Sigmoid colon (tissue), 7 donors: ENCODE measurements around the gene CEP250. TPM values are rescaled to one million over a fixed set of nuclear protein-coding genes. Genes with fewer than 3 reads are reported as not detected.

Source experiments
- DNase-seq: peaks from one replicate; pipeline ENCODE4 v3.0.0-alpha.2; 2019
- H3K27ac ChIP-seq, 4 donors: fragments of 200-600 bp; sonication (generic); one replicate each; pipeline ENCODE4 v1.5.1; 2016 to 2019; ENCODE audit warnings: mild to moderate bottlenecking in 1 of 4
- H3K27me3 ChIP-seq, 3 donors: fragments of 200-600 bp; sonication (generic); one replicate each; pipeline ENCODE4 v1.5.1; 2019; ENCODE audit warnings: mild to moderate bottlenecking in 1 of 3
- H3K36me3 ChIP-seq, 4 donors: fragments of 200-600 bp; sonication (generic); one replicate each; pipeline ENCODE4 v1.5.1; 2016 to 2019
- H3K4me1 ChIP-seq, 4 donors: fragments of 200-600 bp; sonication (generic); one replicate each; pipeline ENCODE4 v1.5.1; 2017 to 2019
- H3K4me3 ChIP-seq, 4 donors: fragments of 200-600 bp; sonication (generic); one replicate each; pipeline ENCODE4 v1.5.1; 2017 to 2019; ENCODE audit warnings: mild to moderate bottlenecking in 2 of 4, moderate library complexity in 1 of 4
- H3K9me3 ChIP-seq, 4 donors: fragments of 200-600 bp in 3 of 4; sonication (generic) in 3 of 4; one replicate each; pipeline versions ENCODE4 v1.5.1 to v1.6.1; 2013 to 2019
- EP300 ChIP-seq, 4 donors: sonication (generic); formaldehyde crosslinking; IDR thresholded peaks; one replicate each; pipeline ENCODE4 v1.6.1; 2017; ENCODE audit warnings: antibody characterized with exemption in 4 of 4
- POLR2A ChIP-seq, 2 donors: fragments of 450-650 bp; IDR thresholded peaks; one replicate each; pipeline ENCODE4 v1.6.1; 2016; ENCODE audit warnings: antibody characterized with exemption in 2 of 2, mild to moderate bottlenecking in 2 of 2, moderate library complexity in 2 of 2
- POLR2AphosphoS5 ChIP-seq, 4 donors: sonication (generic); formaldehyde crosslinking; IDR thresholded peaks; one replicate each; pipeline ENCODE4 v1.6.1; 2017; ENCODE audit warnings: antibody characterized with exemption in 4 of 4
- WGBS, 2 donors: extraction: QIAGEN DNeasy Blood & Tissue Kit; methylation state at CpG; one replicate each; pipeline ENCODE4 v1.1.7; 2013; 5-methylcytosine and 5-hydroxymethylcytosine counted together
- intact Hi-C: fragments of 100-400 bp; cut with DNase I; formaldehyde crosslinking; loops from one replicate; pipeline ENCODE4 v1.15.1; 2023
- polyA plus RNA-seq, 3 donors: library from polyadenylated mRNA; stranded (reverse); fragments of 200-250 nt; gene quantifications; one replicate each; pipeline ENCODE4 v1.2.3, GENCODE V29; 2013
- total RNA-seq, 4 donors: library from RNA; depleted of rRNA; stranded (reverse); fragments of >200 nt; gene quantifications; one replicate each; pipeline ENCODE4 v1.1.0, GENCODE V29; 2016
- TF ChIP-seq, protein P1 (sequence below), 4 experiments: fragments of 450-650 bp in 3 of 4; fragments of 200-600 bp in 1 of 4; IDR thresholded peaks; one replicate each; pipeline ENCODE4 v1.5.1; 2016 to 2019; ENCODE audit warnings: antibody characterized with exemption in 4 of 4, mild to moderate bottlenecking in 3 of 4, moderate library complexity in 2 of 4
- donor health status: healthy with polysubstance abuse.
- donor health status: Bipolar disorder and iron deficiency.
- donor health status: healthy.

CEP250 gene
- total and polyA plus RNA-seq, 7 donors = 6.6 to 35.2 (median 16.4) TPM

DNA sequence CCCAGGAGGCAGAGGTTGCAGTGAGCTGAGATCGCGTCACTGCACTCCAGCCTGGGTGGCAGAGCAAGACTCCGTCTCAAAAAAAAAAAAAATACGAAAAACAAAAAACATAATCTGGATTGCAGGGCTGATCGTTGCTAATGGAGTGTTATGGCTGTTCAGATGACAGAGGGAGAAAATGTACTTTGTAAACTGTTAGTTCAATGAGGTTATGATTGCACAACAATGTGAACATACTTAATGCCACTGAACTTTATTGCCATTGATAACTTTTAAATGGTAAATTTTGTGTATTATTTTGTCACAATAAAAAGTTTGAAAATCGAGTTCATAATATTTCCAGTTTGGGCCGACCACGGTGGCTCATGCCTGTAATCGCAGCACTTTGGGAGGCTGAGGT, 63.6 kb downstream of the CEP250 start:
- intact Hi-C loops = no loop called here
- 90 to 91% methylated on average over 9 of the region's 9 CpGs for WGBS, 2 donors
- H3K4me1 ChIP-seq = peaks cover 0 to 9% (median 0%) of the 10 kb centered on the region in 4 donors
- no peak overlapping the region for H3K27ac ChIP-seq
- H3K27me3 ChIP-seq = no peaks in the 10 kb centered on the region
- H3K9me3 ChIP-seq = no peaks in the 10 kb centered on the region
- TF ChIP-seq EP300 (IDR thresholded peaks at IDR 0.05) (no peak), POLR2AphosphoS5 (IDR thresholded peaks at IDR 0.05) (no peak), POLR2A (IDR thresholded peaks at IDR 0.05) (no peak)
- TF ChIP-seq, protein P1, sequence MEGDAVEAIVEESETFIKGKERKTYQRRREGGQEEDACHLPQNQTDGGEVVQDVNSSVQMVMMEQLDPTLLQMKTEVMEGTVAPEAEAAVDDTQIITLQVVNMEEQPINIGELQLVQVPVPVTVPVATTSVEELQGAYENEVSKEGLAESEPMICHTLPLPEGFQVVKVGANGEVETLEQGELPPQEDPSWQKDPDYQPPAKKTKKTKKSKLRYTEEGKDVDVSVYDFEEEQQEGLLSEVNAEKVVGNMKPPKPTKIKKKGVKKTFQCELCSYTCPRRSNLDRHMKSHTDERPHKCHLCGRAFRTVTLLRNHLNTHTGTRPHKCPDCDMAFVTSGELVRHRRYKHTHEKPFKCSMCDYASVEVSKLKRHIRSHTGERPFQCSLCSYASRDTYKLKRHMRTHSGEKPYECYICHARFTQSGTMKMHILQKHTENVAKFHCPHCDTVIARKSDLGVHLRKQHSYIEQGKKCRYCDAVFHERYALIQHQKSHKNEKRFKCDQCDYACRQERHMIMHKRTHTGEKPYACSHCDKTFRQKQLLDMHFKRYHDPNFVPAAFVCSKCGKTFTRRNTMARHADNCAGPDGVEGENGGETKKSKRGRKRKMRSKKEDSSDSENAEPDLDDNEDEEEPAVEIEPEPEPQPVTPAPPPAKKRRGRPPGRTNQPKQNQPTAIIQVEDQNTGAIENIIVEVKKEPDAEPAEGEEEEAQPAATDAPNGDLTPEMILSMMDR (IDR thresholded peaks at IDR 0.05) = no peak
- DNase-seq = no peak
- no peak overlapping the region for H3K4me3 ChIP-seq
- H3K36me3 ChIP-seq = no peaks in the 10 kb centered on the region

DNA sequence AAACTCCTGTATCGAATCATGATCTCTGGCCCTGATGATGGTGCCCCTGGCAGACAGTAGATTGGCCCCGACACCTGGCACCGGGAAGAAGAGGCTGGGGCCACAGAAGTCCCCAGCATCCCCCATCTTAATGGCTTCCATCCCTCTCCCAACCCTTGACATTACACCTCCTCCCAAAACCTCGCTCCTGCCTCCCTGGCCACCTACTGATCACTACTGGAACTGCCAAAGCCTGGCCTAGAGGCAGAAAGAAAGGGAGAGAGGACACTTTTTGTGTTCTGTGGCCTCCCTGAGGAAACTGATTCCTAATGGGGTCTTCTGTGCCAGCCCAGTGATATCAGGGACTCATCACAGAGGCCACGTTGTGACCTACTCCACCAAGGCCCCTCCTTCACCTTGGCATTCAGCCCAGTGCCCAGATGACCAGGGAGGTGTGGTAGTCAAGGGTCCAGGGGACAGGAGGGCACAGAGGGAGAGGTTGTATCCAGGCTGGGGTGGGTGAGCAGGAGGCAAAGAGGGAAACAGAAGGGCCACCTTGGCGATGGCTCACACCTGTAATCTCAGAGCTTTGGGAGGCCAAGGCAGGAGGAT, 68.0 kb downstream of the CEP250 start:
- 74 to 79% methylated on average over 6 of the region's 6 CpGs for whole genome bisulfite sequencing, 2 donors
- Histone ChIP-seq H3K36me3 (no peaks in the 10 kb centered on the region), H3K9me3 (no peaks in the 10 kb centered on the region), H3K4me3 (no peak overlapping the region), H3K27me3 (no peaks in the 10 kb centered on the region), H3K27ac (no peak overlapping the region), H3K4me1 (no peaks in the 10 kb centered on the region)
- TF ChIP-seq EP300 (IDR thresholded peaks at IDR 0.05) (no peak), POLR2A (IDR thresholded peaks at IDR 0.05) (no peak), POLR2AphosphoS5 (IDR thresholded peaks at IDR 0.05) (no peak)
- TF ChIP-seq, protein P1 (IDR thresholded peaks at IDR 0.05) = no peak
- intact Hi-C loops = no loop called here
- no peak for DNase-seq

DNA sequence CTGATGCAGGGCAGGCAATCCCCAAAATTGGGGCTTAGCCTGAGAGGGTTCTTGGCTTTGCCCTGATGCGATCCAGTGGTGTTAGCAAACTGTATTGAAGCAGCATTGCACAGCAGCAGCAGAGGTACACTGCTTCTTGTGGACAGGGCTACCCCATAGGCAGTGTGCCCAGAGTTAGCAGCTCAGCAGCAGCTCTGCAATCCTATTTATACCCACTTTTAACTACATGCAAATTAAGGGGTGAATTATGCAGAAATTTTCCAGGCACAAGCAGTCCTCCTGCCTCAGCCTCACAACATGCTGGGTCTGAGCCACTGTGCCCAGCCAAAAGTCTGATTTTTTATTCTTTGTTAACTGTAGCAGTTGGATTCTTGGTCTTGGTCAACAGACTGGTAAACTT, 70.2 kb downstream of the CEP250 start:
- Histone ChIP-seq H3K4me1 (no peaks in the 10 kb centered on the region), H3K9me3 (no peaks in the 10 kb centered on the region), H3K27ac (no peak overlapping the region), H3K4me3 (no peak overlapping the region), H3K27me3 (no peaks in the 10 kb centered on the region), H3K36me3 (no peaks in the 10 kb centered on the region)
- TF ChIP-seq POLR2A (IDR thresholded peaks at IDR 0.05) = no peak
- TF ChIP-seq EP300 (IDR thresholded peaks at IDR 0.05) = no peak
- TF ChIP-seq POLR2AphosphoS5 (IDR thresholded peaks at IDR 0.05) = no peak
- TF ChIP-seq, protein P1 (IDR thresholded peaks at IDR 0.05) = no peak
- no peak for DNase-seq
- intact Hi-C loops = no loop called here
- 95 to 96% methylated on average over 1 of the region's 1 CpG for WGBS, 2 donors

DNA sequence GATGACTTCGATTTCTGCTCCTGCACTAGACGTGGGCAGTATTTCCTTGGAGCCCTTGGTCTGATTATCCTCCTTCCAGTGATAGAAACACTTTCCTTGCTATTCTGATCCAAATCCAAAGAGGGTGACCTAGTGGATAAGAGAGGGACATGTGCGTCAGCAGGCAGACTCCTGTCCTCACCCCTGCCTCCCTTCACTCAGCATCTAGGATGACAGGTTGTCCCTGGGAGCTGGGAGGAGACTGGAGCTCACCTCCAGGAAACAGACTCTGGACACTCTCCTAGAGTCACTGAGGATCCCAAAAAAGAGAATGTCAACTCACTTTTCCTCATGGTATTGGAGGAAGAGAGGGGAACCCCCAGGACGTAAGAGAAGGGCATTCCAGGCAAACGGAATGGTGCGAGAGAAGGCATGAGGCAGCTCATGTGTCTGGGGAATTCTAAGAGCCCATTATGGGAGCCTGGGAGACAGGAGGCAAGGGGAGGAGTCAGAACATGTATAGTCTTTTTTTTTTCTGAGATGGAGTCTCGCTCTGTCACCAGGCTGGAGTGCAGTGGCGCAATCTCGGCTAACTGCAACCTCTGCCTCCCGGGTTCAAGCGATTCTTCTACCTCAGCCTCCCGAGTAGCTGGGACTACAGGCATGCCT, 71.8 kb downstream of the CEP250 start:
- 90% methylated on average over 12 of the region's 12 CpGs for WGBS, 2 donors
- Histone ChIP-seq H3K36me3 (no peaks in the 10 kb centered on the region), H3K9me3 (no peaks in the 10 kb centered on the region), H3K4me3 (no peak overlapping the region), H3K27ac (no peak overlapping the region), H3K4me1 (no peaks in the 10 kb centered on the region), H3K27me3 (no peaks in the 10 kb centered on the region)
- no peak for DNase-seq
- TF ChIP-seq EP300 (IDR thresholded peaks at IDR 0.05) = no peak
- TF ChIP-seq, protein P1 (IDR thresholded peaks at IDR 0.05) = no peak
- no peak for TF ChIP-seq POLR2A (IDR thresholded peaks at IDR 0.05)
- TF ChIP-seq POLR2AphosphoS5 (IDR thresholded peaks at IDR 0.05) = no peak
- intact Hi-C loops = no loop called here
